ENCODE measurements around the gene FABP6.
"Not testable (repeated sequence)": the region's sequence is repeated elsewhere in the genome, so short reads cannot be mapped to it uniquely, and the experiment has no call there.

FABP6 gene

DNA sequence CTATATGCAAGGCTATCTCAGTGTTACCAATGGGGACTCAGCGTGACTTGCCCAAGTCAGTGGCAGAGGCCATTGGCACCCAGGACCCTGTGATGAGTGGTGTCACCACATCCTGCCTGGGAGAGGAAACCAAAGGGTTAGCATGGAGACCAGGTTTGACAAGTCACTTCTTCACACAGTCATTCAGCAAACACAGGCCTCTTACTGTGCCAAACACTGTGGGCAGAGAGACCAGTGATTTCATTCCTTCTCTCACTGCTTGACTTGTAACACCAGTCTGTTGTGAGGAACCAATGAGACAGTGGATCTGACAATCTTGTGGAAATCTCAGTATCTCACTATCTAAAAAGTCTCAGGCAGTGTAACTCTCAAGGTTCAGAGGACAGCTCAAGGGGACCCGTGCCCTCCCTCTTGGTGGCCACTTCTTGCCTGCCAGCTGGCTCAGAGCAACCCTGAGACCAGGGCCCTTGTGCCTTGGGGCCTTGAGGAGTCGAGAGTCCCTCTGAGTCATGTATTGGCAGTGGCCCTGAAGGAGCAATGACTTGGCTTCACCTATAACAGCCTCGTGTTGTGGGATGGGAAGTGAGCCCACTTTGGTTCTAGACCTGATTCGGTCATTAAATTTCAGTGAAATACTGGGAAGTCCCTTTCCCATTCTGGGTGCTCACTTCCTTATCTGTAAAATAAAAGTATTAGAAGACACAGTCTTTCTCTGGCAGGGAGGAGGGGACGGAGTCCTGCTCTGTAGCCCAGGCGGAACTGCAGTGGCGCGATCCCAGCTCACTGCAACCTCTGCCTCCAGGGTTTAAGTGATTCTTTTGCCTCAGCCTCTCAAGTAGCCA, 1.6 kb downstream of the FABP6 start:
- Histone ChIP-seq H3K4me1 (ENCODE audit: control insufficient read depth, insufficient read depth, low read length) (no peaks in the 10 kb centered on the region), H3K36me3 (ENCODE audit: control insufficient read depth, insufficient read depth, low read length) (no peaks in the 10 kb centered on the region), H3K9ac (ENCODE audit: low read depth, low read length) (no peak overlapping the region), H3K9me3 (ENCODE audit: control insufficient read depth, insufficient read depth, low read length) (no peaks in the 10 kb centered on the region), H3K27me3 (ENCODE audit: control insufficient read depth, insufficient read depth, low read length) (no peaks in the 10 kb centered on the region), H3K4me3 (ENCODE audit: low read depth, low read length) (no peak overlapping the region)

DNA sequence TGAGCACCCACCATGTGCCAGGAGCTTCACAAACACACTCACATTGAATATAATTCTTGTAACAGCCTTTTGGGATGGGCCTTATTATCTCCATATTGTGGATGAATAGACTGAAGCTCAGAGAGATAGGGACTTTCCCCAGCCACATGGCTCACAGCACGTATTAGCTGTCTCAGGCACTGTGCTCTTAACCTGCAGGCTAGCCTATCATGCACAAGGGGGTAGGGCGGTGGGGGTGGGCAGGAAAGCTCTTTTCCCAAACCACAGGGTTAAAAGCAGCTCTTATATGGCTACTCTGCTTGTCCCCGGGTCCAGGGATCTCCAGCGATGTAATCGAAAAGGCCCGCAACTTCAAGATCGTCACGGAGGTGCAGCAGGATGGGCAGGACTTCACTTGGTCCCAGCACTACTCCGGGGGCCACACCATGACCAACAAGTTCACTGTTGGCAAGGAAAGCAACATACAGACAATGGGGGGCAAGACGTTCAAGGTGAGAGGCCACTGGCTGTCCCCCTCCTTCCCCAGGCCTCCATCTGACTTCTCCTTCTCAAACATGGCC, 2.6 kb downstream of the FABP6 start:
- no peak overlapping the region for H3K4me3 ChIP-seq (ENCODE audit: low read depth, low read length)
- H3K9ac ChIP-seq (ENCODE audit: low read depth, low read length): no peak overlapping the region
- no peaks in the 10 kb centered on the region for H3K27me3 ChIP-seq (ENCODE audit: control insufficient read depth, insufficient read depth, low read length)

DNA sequence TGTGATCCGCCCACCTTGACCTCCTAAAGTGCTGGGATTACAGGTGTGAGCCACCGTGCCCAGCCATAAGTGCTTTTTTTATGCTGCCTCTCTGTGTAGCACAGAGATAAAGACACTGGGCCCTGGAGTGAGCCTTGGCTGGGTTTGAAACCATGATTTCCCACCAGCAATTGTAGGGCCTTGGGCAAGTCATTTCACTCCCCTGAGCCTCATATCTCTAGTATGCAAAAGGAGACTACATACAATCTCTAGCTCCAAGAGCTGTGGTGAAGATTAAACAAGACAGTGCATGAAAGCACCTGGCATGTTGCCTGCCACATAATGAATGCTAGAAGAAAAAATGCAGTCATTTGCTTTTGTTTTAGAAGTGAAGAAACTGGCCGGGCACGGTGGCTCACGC, 3.9 kb downstream of the FABP6 start:
- H3K36me3 ChIP-seq (ENCODE audit: control insufficient read depth, insufficient read depth, low read length): no peaks in the 10 kb centered on the region
- no peaks in the 10 kb centered on the region for H3K9me3 ChIP-seq (ENCODE audit: control insufficient read depth, insufficient read depth, low read length)
- no peaks in the 10 kb centered on the region for H3K27me3 ChIP-seq (ENCODE audit: control insufficient read depth, insufficient read depth, low read length)
- H3K9ac ChIP-seq (ENCODE audit: low read depth, low read length): no peak overlapping the region
- peaks cover 7% of the 10 kb centered on the region for H3K4me1 ChIP-seq (ENCODE audit: control insufficient read depth, insufficient read depth, low read length)
- no peak overlapping the region for H3K4me3 ChIP-seq (ENCODE audit: low read depth, low read length)

More for the DNA sequence above, 2.6 kb downstream of the FABP6 start:
- no peaks in the 10 kb centered on the region for H3K9me3 ChIP-seq (ENCODE audit: control insufficient read depth, insufficient read depth, low read length)
- H3K36me3 ChIP-seq (ENCODE audit: control insufficient read depth, insufficient read depth, low read length): no peaks in the 10 kb centered on the region
- no peaks in the 10 kb centered on the region for H3K4me1 ChIP-seq (ENCODE audit: control insufficient read depth, insufficient read depth, low read length)

DNA sequence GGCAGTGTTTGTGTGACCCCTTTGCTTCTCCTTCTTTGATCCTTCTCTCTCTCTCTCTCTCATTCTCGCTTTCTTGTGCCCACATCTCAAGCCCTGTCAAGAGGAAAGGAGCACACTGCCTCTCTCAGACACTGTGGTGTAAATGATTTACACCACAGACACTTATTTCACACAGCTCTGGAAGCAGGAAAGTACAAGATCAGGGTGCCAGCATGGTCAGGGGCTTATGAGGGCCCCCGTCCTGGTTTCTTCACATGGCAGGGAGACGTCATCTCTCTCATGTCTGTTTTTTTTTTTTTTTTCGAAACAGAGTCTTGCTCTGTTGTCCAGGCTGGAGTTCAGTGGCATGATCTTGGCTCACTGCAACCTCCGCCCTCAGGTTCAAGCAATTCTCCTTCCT, 6.4 kb downstream of the FABP6 start:
- Histone ChIP-seq H3K9ac (ENCODE audit: low read depth, low read length) (no peak overlapping the region), H3K9me3 (ENCODE audit: control insufficient read depth, insufficient read depth, low read length) (no peaks in the 10 kb centered on the region), H3K4me3 (ENCODE audit: low read depth, low read length) (no peak overlapping the region)

DNA sequence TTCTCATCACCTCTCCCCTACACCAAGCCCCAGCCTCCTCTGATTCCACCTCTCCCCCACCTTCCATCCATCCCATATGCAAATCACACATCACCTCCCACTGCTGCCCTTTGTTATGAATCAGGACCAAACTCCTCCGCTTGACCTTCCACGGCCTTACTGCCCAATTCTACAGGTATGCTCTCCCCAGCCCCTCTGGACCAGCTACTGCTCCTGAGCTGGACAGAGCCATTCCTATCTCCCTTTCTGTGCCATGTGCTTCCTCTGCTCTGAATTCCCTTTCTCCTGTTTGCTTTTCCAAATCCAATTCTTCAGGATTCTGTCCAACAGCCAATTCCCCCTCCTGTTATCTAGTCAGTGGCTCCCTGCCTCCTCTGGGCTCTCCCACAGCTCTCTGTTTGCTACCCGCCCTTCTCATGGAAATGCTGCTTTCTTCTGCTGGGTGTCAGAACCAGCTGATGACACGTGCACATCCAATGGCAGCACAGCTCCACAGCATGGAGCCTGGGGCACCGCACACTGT, 8.3 kb downstream of the FABP6 start:
- no peak overlapping the region for H3K9ac ChIP-seq (ENCODE audit: low read depth, low read length)
- peaks cover 7% of the 10 kb centered on the region for H3K4me1 ChIP-seq (ENCODE audit: control insufficient read depth, insufficient read depth, low read length)
- H3K4me3 ChIP-seq (ENCODE audit: low read depth, low read length): no peak overlapping the region
- H3K27me3 ChIP-seq (ENCODE audit: control insufficient read depth, insufficient read depth, low read length): no peaks in the 10 kb centered on the region
- H3K36me3 ChIP-seq (ENCODE audit: control insufficient read depth, insufficient read depth, low read length): no peaks in the 10 kb centered on the region
- no peaks in the 10 kb centered on the region for H3K9me3 ChIP-seq (ENCODE audit: control insufficient read depth, insufficient read depth, low read length)

More for the DNA sequence above, 6.4 kb downstream of the FABP6 start:
- Histone ChIP-seq H3K4me1 (ENCODE audit: control insufficient read depth, insufficient read depth, low read length) (peaks cover 7% of the 10 kb centered on the region), H3K36me3 (ENCODE audit: control insufficient read depth, insufficient read depth, low read length) (no peaks in the 10 kb centered on the region), H3K27me3 (ENCODE audit: control insufficient read depth, insufficient read depth, low read length) (no peaks in the 10 kb centered on the region)

DNA sequence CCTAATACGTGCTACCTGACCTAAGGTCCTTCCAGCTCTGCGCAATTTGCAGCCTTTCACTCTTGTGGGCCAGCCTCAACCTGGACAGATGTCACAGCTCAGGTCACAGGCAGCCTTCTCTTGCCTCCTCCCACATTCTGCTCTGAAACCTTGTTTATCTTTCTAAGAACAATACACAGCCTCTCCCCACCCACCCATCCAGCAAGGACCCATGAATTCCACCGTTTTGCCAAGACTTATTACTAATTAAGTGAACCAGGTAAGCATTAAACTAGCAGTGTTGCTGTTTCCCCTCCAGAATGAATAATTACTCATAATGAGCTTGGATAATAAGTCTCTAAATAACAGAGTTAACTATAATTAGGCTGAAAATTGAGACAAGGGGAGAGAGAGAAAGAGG, 11.0 kb downstream of the FABP6 start:
- H3K4me1 ChIP-seq (ENCODE audit: control insufficient read depth, insufficient read depth, low read length): peaks cover 7% of the 10 kb centered on the region
- no peaks in the 10 kb centered on the region for H3K27me3 ChIP-seq (ENCODE audit: control insufficient read depth, insufficient read depth, low read length)
- no peak overlapping the region for H3K4me3 ChIP-seq (ENCODE audit: low read depth, low read length)
- no peak overlapping the region for H3K9ac ChIP-seq (ENCODE audit: low read depth, low read length)
- no peaks in the 10 kb centered on the region for H3K9me3 ChIP-seq (ENCODE audit: control insufficient read depth, insufficient read depth, low read length)
- H3K36me3 ChIP-seq (ENCODE audit: control insufficient read depth, insufficient read depth, low read length): no peaks in the 10 kb centered on the region

DNA sequence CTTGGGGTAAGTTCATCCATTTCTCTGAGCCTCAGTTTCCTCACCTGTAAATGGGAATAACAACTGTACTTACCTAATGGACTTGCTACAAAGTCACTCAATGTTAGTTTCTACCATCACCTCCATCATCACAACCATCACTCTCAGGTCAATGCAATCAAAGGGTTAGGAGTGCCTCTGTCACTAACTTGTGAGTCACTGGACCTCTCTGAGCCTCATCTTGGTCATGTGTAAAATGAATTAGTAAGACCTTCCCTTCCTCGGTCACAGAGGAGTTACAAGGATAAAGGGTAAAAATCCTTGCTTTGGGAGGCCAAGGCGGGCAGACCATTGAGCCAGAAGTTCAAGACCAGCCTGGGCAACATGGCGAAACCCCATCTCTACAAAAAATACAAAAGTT, 12.8 kb downstream of the FABP6 start:
- Histone ChIP-seq H3K9me3 (ENCODE audit: control insufficient read depth, insufficient read depth, low read length) (no peaks in the 10 kb centered on the region), H3K4me3 (ENCODE audit: low read depth, low read length) (no peak overlapping the region), H3K36me3 (ENCODE audit: control insufficient read depth, insufficient read depth, low read length) (no peaks in the 10 kb centered on the region), H3K4me1 (ENCODE audit: control insufficient read depth, insufficient read depth, low read length) (peaks cover 7% of the 10 kb centered on the region), H3K9ac (ENCODE audit: low read depth, low read length) (no peak overlapping the region), H3K27me3 (ENCODE audit: control insufficient read depth, insufficient read depth, low read length) (no peaks in the 10 kb centered on the region)

DNA sequence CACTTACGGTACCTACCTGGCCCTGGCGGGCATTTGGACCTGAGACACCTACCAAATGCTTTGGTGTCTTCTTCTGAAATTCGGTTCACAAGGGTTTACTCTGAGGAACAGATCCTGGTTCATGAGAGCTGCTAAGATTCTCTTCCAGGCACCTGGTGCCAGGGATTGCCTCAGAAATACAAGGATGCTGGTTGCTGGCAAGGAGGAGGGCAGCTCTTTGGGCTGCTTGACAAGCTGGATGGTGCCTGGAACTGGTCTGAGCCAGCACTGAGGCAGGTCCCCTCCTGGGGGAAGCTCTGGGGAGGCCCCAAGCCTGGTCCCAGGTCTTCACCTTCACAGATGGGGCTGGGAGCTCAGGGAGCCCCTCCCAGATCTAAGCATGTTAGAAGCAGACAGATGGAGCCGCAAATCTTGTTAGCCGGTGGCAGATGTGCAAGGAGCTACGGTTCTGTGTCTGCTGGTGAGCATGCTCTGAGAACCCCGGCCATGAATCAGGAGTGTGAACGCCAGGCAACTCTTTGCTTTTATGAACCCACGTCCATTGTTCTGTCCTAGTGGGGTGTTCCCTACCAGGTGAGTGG, 16.3 kb downstream of the FABP6 start:
- H3K9ac ChIP-seq (ENCODE audit: low read depth, low read length): no peak overlapping the region
- H3K9me3 ChIP-seq (ENCODE audit: control insufficient read depth, insufficient read depth, low read length): no peaks in the 10 kb centered on the region
- no peaks in the 10 kb centered on the region for H3K27me3 ChIP-seq (ENCODE audit: control insufficient read depth, insufficient read depth, low read length)
- H3K4me3 ChIP-seq (ENCODE audit: low read depth, low read length): no peak overlapping the region
- no peaks in the 10 kb centered on the region for H3K4me1 ChIP-seq (ENCODE audit: control insufficient read depth, insufficient read depth, low read length)
- no peaks in the 10 kb centered on the region for H3K36me3 ChIP-seq (ENCODE audit: control insufficient read depth, insufficient read depth, low read length)

DNA sequence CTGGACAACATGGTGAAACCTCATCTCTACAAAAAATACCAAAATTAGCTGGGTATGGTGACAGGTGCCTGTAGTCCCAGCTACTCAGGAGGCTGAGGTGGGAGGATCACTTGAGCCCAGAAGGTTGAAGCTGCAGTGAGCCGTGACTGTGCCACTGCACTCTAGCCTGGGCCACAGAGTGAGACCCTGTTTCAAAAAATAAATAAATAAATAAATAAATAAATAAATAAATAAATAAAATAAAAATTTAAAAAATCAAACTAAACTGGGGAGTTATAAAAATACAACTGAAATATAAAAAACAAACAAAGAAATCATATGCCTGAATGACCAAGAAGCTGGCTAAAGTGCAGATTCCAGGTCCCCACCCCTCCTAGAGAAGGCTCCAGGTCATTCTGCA, 20.3 kb downstream of the FABP6 start:
- H3K4me3 ChIP-seq (ENCODE audit: low read depth, low read length); H3K4me1 ChIP-seq (ENCODE audit: control insufficient read depth, insufficient read depth, low read length); H3K9me3 ChIP-seq (ENCODE audit: control insufficient read depth, insufficient read depth, low read length); H3K9ac ChIP-seq (ENCODE audit: low read depth, low read length); H3K27me3 ChIP-seq (ENCODE audit: control insufficient read depth, insufficient read depth, low read length): not testable (repeated sequence)
- H3K36me3 ChIP-seq (ENCODE audit: control insufficient read depth, insufficient read depth, low read length): peaks cover 12% of the 10 kb centered on the region

DNA sequence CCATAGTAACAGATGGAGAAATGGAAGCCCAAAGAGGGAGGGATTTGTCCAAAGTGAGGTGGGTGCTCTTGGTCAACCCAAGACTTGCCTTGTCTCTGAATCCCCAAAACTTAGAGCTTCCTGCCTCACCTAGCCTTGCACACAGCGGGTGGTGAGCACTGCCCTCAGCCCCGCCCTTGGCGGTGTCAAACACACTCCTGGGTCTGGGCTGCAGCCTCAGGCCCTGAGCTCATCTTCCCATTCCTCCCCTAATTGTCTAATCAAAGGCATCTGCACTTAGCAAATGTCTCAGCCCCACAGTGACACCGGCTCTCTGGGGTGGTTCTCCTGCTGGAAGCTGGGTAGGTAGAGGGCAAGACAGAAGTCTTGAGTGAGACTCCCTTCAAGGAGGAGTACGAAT, 20.9 kb downstream of the FABP6 start:
- Histone ChIP-seq H3K36me3 (ENCODE audit: control insufficient read depth, insufficient read depth, low read length) (peaks cover 12% of the 10 kb centered on the region), H3K4me1 (ENCODE audit: control insufficient read depth, insufficient read depth, low read length) (no peaks in the 10 kb centered on the region)

DNA sequence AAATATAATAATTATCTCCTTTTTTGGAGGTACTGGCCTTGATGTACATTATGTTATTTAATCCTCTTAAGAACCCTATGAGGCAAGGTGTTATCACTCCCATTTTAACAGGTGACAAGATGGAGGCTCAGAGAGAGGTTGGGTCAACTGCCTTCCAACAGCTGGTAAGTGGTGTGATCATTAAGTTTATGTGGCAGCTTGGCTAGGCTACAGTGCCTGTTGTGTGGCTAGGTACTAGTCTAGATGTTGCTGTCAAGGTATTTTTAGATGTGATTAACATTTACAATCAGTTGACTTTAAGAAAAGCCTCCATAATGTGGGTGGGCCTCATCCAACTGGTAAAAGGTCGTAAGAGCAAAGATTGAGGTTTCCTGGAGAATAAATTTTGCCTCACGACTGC, 21.5 kb downstream of the FABP6 start:
- peaks cover 16% of the 10 kb centered on the region for H3K36me3 ChIP-seq (ENCODE audit: control insufficient read depth, insufficient read depth, low read length)
- no peak overlapping the region for H3K4me3 ChIP-seq (ENCODE audit: low read depth, low read length)
- no peaks in the 10 kb centered on the region for H3K9me3 ChIP-seq (ENCODE audit: control insufficient read depth, insufficient read depth, low read length)
- no peaks in the 10 kb centered on the region for H3K4me1 ChIP-seq (ENCODE audit: control insufficient read depth, insufficient read depth, low read length)
- no peak overlapping the region for H3K9ac ChIP-seq (ENCODE audit: low read depth, low read length)
- H3K27me3 ChIP-seq (ENCODE audit: control insufficient read depth, insufficient read depth, low read length): no peaks in the 10 kb centered on the region

More for the DNA sequence above, 20.9 kb downstream of the FABP6 start:
- Histone ChIP-seq H3K9me3 (ENCODE audit: control insufficient read depth, insufficient read depth, low read length) (no peaks in the 10 kb centered on the region), H3K27me3 (ENCODE audit: control insufficient read depth, insufficient read depth, low read length) (no peaks in the 10 kb centered on the region), H3K9ac (ENCODE audit: low read depth, low read length) (no peak overlapping the region), H3K4me3 (ENCODE audit: low read depth, low read length) (no peak overlapping the region)
